ENCODE results near the gene SMPDL3B. TPM values are rescaled to one million over a fixed set of nuclear protein-coding genes. Genes with fewer than 3 reads are reported as not detected.

The SMPDL3B gene
- total and polyA plus RNA-seq, 2 experiments from 2014 or later = 6.8 to 8.9 TPM

DNA sequence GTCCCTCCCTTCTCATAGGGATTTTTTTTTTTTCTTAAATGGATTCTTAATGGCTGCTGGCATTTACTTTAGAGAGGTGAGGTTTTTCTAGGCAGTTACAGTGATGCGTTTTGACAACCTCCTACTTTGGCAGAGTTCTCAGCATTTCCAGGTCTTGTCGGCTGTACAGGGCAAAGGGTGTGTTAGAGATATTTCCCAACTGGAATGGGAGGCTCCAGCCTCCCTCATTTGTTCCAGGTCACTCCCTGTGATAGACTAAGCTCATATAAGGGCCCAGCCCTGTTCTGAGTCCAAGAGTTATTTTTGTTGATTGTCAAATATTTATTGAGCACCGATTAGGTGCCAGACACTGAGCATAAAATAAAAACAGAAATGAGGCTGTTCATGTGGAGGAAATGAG is 17.3 kb downstream of the SMPDL3B start:
- Histone ChIP-seq H3K4me1 (ENCODE audit: low read depth) (no peaks in the 10 kb centered on the region), H3K9me3 (ENCODE audit: low read depth) (no peaks in the 10 kb centered on the region), H3K36me3 (no peaks in the 10 kb centered on the region), H3K4me3 (no peak overlapping the region), H3K27ac (no peak overlapping the region), H3K27me3 (no peaks in the 10 kb centered on the region)
- DNase-seq (ENCODE audit: low read depth in 1 of 2, low spot score in 1 of 2) = no peak
- TF ChIP-seq CTCF (IDR thresholded peaks at IDR 0.05; ENCODE audit: low read depth, low read length) = no peak

- no peaks in the 10 kb centered on the region for H3K9me3 ChIP-seq (ENCODE audit: low read depth)
- H3K4me1 ChIP-seq (ENCODE audit: low read depth) = no peaks in the 10 kb centered on the region
- H3K36me3 ChIP-seq = no peaks in the 10 kb centered on the region
- no peak overlapping the region for H3K27ac ChIP-seq
- no peak for TF ChIP-seq CTCF (IDR thresholded peaks at IDR 0.05; ENCODE audit: low read depth, low read length)
- no peaks in the 10 kb centered on the region for H3K27me3 ChIP-seq
- no peak for DNase-seq (ENCODE audit: low read depth in 1 of 2, low spot score in 1 of 2)
- H3K4me3 ChIP-seq = no peak overlapping the region
Observed at GRCh38 chr1:27954186-27954585, 19.4 kb downstream of the SMPDL3B start.

DNA sequence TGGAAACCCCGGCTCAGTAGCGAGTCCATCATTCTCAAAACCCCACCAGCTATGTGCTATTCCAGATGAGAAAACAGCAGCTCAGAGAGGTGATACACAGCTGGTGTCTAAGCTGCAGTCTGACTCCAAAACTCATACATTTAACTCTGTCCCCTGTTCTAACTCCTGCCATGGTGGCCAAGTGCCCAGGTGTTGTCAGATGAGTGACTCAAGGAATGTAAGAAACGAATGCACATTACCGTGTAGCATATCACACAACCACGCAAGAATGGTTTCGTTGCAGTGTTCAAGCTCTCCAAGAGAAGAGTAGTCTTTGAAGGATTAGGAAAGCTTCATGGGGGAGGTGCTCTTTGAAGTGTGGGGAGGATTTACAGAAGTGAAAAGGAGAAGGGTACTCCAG is 20.3 kb downstream of the SMPDL3B start:
- Histone ChIP-seq H3K9me3 (ENCODE audit: low read depth) (no peaks in the 10 kb centered on the region), H3K27ac (no peak overlapping the region), H3K4me3 (no peak overlapping the region), H3K27me3 (no peaks in the 10 kb centered on the region), H3K4me1 (ENCODE audit: low read depth) (no peaks in the 10 kb centered on the region), H3K36me3 (no peaks in the 10 kb centered on the region)
- TF ChIP-seq CTCF (IDR thresholded peaks at IDR 0.05; ENCODE audit: low read depth, low read length) = no peak
- DNase-seq (ENCODE audit: low read depth in 1 of 2, low spot score in 1 of 2) = no peak

GRCh38 chr1:27956761-27957160 is 22.0 kb downstream of the SMPDL3B start:
- Histone ChIP-seq H3K4me1 (ENCODE audit: low read depth) (peaks cover 5% of the 10 kb centered on the region), H3K9me3 (ENCODE audit: low read depth) (no peaks in the 10 kb centered on the region), H3K27ac (no peak overlapping the region), H3K4me3 (no peak overlapping the region), H3K36me3 (no peaks in the 10 kb centered on the region), H3K27me3 (no peaks in the 10 kb centered on the region)
- no peak for TF ChIP-seq CTCF (IDR thresholded peaks at IDR 0.05; ENCODE audit: low read depth, low read length)
- no peak for DNase-seq (ENCODE audit: low read depth in 1 of 2, low spot score in 1 of 2)

DNA sequence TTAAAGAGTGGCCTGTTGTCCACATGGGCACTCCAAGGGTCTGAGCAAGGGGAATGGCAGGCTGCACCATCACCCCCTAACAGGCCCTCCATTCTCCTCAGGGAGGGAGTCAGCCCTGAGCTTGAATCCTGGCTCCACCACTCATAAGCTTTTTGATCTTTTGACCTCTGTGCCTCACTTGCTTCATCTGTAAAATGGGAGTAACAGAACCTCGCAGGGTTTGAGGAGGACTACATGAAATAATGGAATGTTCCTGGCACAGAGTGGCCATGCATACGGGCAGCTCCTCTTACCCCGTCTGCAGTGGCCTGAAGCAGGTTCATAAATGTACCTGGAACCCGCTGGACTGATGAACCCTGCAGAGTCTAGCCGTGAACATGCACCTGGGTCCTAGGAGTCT is 22.9 kb downstream of the SMPDL3B start:
- no peak for DNase-seq (ENCODE audit: low read depth in 1 of 2, low spot score in 1 of 2)
- Histone ChIP-seq H3K27me3 (no peaks in the 10 kb centered on the region), H3K9me3 (ENCODE audit: low read depth) (no peaks in the 10 kb centered on the region), H3K36me3 (no peaks in the 10 kb centered on the region), H3K4me1 (ENCODE audit: low read depth) (peaks cover 5% of the 10 kb centered on the region), H3K4me3 (no peak overlapping the region), H3K27ac (no peak overlapping the region)
- TF ChIP-seq CTCF (IDR thresholded peaks at IDR 0.05; ENCODE audit: low read depth, low read length) = no peak

- no peak overlapping the region for H3K27ac ChIP-seq
- DNase-seq (ENCODE audit: low read depth in 1 of 2, low spot score in 1 of 2) = no peak
- TF ChIP-seq CTCF (IDR thresholded peaks at IDR 0.05; ENCODE audit: low read depth, low read length) = no peak
Observed at GRCh38 chr1:27958513-27958912, 23.7 kb downstream of the SMPDL3B start.

More at GRCh38 chr1:27958513-27958912, 23.7 kb downstream of the SMPDL3B start:
- no peaks in the 10 kb centered on the region for H3K36me3 ChIP-seq
- peaks cover 5% of the 10 kb centered on the region for H3K4me1 ChIP-seq (ENCODE audit: low read depth)
- H3K27me3 ChIP-seq = no peaks in the 10 kb centered on the region
- no peaks in the 10 kb centered on the region for H3K9me3 ChIP-seq (ENCODE audit: low read depth)
- H3K4me3 ChIP-seq = no peak overlapping the region
